ENCODE data around the gene STRA8.

DNA sequence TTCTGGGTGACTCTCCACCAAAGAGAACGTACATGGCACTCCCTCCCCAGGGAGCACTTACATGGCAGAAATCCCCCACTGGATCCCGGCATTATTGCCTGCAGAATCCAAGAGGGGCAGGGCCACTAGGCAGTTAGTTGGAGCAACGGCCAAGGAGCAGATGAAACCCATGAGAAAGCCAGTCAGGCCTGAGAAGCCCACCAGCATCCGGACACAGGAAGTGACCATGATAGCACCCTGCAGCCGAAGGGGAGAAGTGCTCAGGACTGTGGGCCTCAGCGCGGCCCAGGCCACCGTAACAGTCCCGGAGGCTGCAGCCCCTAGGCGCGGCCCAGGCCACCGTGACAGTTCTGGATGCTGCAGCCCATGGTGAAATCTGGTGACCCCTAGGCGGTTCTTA, 43.5 kb downstream of the STRA8 start:
- TF ChIP-seq ZNF441 (CRISPR knock-in tag; IDR thresholded peaks at IDR 0.05; ENCODE audit: borderline replicate concordance) = no peak
- TF ChIP-seq, protein P1, sequence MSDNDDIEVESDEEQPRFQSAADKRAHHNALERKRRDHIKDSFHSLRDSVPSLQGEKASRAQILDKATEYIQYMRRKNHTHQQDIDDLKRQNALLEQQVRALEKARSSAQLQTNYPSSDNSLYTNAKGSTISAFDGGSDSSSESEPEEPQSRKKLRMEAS (IDR thresholded peaks at IDR 0.05) = no peak
- no peak for TF ChIP-seq CCAR2 (optimal IDR thresholded peaks at IDR 0.05; ENCODE audit: low read depth, low read length)
- TF ChIP-seq, protein P2, sequence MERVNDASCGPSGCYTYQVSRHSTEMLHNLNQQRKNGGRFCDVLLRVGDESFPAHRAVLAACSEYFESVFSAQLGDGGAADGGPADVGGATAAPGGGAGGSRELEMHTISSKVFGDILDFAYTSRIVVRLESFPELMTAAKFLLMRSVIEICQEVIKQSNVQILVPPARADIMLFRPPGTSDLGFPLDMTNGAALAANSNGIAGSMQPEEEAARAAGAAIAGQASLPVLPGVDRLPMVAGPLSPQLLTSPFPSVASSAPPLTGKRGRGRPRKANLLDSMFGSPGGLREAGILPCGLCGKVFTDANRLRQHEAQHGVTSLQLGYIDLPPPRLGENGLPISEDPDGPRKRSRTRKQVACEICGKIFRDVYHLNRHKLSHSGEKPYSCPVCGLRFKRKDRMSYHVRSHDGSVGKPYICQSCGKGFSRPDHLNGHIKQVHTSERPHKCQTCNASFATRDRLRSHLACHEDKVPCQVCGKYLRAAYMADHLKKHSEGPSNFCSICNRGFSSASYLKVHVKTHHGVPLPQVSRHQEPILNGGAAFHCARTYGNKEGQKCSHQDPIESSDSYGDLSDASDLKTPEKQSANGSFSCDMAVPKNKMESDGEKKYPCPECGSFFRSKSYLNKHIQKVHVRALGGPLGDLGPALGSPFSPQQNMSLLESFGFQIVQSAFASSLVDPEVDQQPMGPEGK (CRISPR knock-in tag; IDR thresholded peaks at IDR 0.05) = no peak
- TF ChIP-seq, protein P3, sequence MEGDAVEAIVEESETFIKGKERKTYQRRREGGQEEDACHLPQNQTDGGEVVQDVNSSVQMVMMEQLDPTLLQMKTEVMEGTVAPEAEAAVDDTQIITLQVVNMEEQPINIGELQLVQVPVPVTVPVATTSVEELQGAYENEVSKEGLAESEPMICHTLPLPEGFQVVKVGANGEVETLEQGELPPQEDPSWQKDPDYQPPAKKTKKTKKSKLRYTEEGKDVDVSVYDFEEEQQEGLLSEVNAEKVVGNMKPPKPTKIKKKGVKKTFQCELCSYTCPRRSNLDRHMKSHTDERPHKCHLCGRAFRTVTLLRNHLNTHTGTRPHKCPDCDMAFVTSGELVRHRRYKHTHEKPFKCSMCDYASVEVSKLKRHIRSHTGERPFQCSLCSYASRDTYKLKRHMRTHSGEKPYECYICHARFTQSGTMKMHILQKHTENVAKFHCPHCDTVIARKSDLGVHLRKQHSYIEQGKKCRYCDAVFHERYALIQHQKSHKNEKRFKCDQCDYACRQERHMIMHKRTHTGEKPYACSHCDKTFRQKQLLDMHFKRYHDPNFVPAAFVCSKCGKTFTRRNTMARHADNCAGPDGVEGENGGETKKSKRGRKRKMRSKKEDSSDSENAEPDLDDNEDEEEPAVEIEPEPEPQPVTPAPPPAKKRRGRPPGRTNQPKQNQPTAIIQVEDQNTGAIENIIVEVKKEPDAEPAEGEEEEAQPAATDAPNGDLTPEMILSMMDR (CRISPR knock-in tag; IDR thresholded peaks at IDR 0.05) = no peak
- no peak for TF ChIP-seq ZNF160 (CRISPR knock-in tag; IDR thresholded peaks at IDR 0.05)
- no peak for TF ChIP-seq PCBP2 (optimal IDR thresholded peaks at IDR 0.05; ENCODE audit: low read depth, low read length, poor library complexity, severe bottlenecking)
